Daoy (cell line): Measurements from ENCODE around the gene AREL1. TPM values are rescaled to one million over a fixed set of nuclear protein-coding genes. Genes with fewer than 3 reads are reported as not detected.

Experiments used
- DNase-seq: peaks from one replicate; pipeline ENCODE4 v3.0.0-alpha.2; 2015; ENCODE audit warnings: low read depth
- total RNA-seq: library from RNA; depleted of rRNA; stranded (reverse); fragments of >200 nt; shearing (Covaris generic); gene quantifications from 2 replicates; pipeline ENCODE4 v1.2.3, GENCODE V29; 2014

The AREL1 gene
- total RNA-seq, 1 experiment from 2014 or later: 24.6 TPM

- DNase-seq: no peak
These were observed 52.7 kb downstream of the AREL1 start for GRCh38 chr14:74660167-74660566.

GRCh38 chr14:74658535-74659131 is 54.2 kb downstream of the AREL1 start:
- no peak for DNase-seq

GRCh38 chr14:74656964-74657363 is 55.9 kb downstream of the AREL1 start:
- DNase-seq: no peak

GRCh38 chr14:74655599-74656395 is 57.1 kb downstream of the AREL1 start:
- no peak for DNase-seq

GRCh38 chr14:74654931-74655330 is 57.9 kb downstream of the AREL1 start:
- DNase-seq: no peak

GRCh38 chr14:74653386-74654138 is 59.3 kb downstream of the AREL1 start:
- DNase-seq: no peak

- DNase-seq: no peak
These were observed 60.3 kb downstream of the AREL1 start for GRCh38 chr14:74652541-74652940.

GRCh38 chr14:74650927-74651686 is 61.8 kb downstream of the AREL1 start:
- DNase-seq: no peak

GRCh38 chr14:74649673-74650072 is 63.2 kb downstream of the AREL1 start:
- no peak for DNase-seq

- DNase-seq: no peak
These were observed 63.7 kb downstream of the AREL1 start for GRCh38 chr14:74649167-74649566.

GRCh38 chr14:74648601-74649000 is 64.3 kb downstream of the AREL1 start:
- no peak for DNase-seq

- no peak for DNase-seq
These were observed 65.0 kb downstream of the AREL1 start for GRCh38 chr14:74647678-74648461.

GRCh38 chr14:74647061-74647677 is 65.7 kb downstream of the AREL1 start:
- no peak for DNase-seq

- no peak for DNase-seq
These were observed 67.0 kb downstream of the AREL1 start for GRCh38 chr14:74645756-74646470.

- no peak for DNase-seq
These were observed 67.6 kb downstream of the AREL1 start for GRCh38 chr14:74645244-74645643.

GRCh38 chr14:74641601-74642391 is 71.1 kb downstream of the AREL1 start:
- no peak for DNase-seq

GRCh38 chr14:74638966-74639365 is 73.9 kb downstream of the AREL1 start:
- no peak for DNase-seq

GRCh38 chr14:74638066-74638465 is 74.8 kb downstream of the AREL1 start:
- DNase-seq: no peak

GRCh38 chr14:74637178-74637550 is 75.7 kb downstream of the AREL1 start:
- DNase-seq: no peak
